Spleen (tissue), 11 donors: ENCODE data around the gene APOBEC2. TPM values are rescaled to one million over a fixed set of nuclear protein-coding genes. Genes with fewer than 3 reads are reported as not detected.

Experiments
- DNase-seq: peaks from one replicate; pipeline ENCODE4 v3.0.0-alpha.2; 2020
- H3K27ac ChIP-seq, 8 donors: fragments of 200-600 bp; sonication (generic) in 7 of 8; 1 replicate in 4 of 8; 2 replicates in 4 of 8; pipeline versions ENCODE4 v1.5.0 to v1.8.0; 2016 to 2021; ENCODE audit warnings: inconsistent platforms in 4 of 8, mild to moderate bottlenecking in 4 of 8, moderate library complexity in 1 of 8
- H3K27me3 ChIP-seq, 7 donors: fragments of 200-600 bp; sonication (generic) in 6 of 7; replicated peaks in 1 of 7; 1 replicate in 4 of 7; 2 replicates in 3 of 7; pipeline versions ENCODE4 v1.5.0 to v1.8.0; 2016 to 2021; ENCODE audit warnings: inconsistent platforms in 3 of 7, mild to moderate bottlenecking in 1 of 7
- H3K36me3 ChIP-seq, 6 donors: fragments of 200-600 bp; sonication (generic) in 5 of 6; 1 replicate in 4 of 6; 2 replicates in 2 of 6; pipeline versions ENCODE4 v1.5.0 to v1.8.0; 2016 to 2021; ENCODE audit warnings: inconsistent platforms in 2 of 6
- H3K4me1 ChIP-seq, 6 donors: fragments of 200-600 bp; sonication (generic) in 5 of 6; 1 replicate in 3 of 6; 2 replicates in 3 of 6; pipeline versions ENCODE4 v1.5.0 to v1.8.0; 2016 to 2021; ENCODE audit warnings: inconsistent platforms in 3 of 6
- H3K4me3 ChIP-seq, 8 donors: fragments of 200-600 bp; sonication (generic) in 7 of 8; 1 replicate in 4 of 8; 2 replicates in 4 of 8; pipeline versions ENCODE4 v1.5.0 to v1.8.0; 2016 to 2021; ENCODE audit warnings: inconsistent platforms in 4 of 8, mild to moderate bottlenecking in 4 of 8, moderate library complexity in 2 of 8
- H3K9me3 ChIP-seq, 8 donors: fragments of 200-600 bp; sonication (generic) in 7 of 8; 1 replicate in 4 of 8; 2 replicates in 4 of 8; pipeline versions ENCODE4 v1.5.0 to v1.8.0; 2016 to 2021; ENCODE audit warnings: inconsistent platforms in 4 of 8
- POLR2A ChIP-seq, 3 donors: fragments of 450-650 bp; IDR thresholded peaks; one replicate each; pipeline ENCODE4 v1.5.1; 2017; ENCODE audit warnings: antibody characterized with exemption in 3 of 3, mild to moderate bottlenecking in 1 of 3
- POLR2AphosphoS5 ChIP-seq, 3 donors: sonication (generic); formaldehyde crosslinking; IDR thresholded peaks; one replicate each; pipeline ENCODE4 v1.5.1; 2017; ENCODE audit warnings: antibody characterized with exemption in 3 of 3
- WGBS, 5 donors: extraction: QIAGEN DNeasy Blood & Tissue Kit in 3 of 5; methylation state at CpG; one replicate each; pipeline versions ENCODE4 v1.1.5 to v1.1.7; 2013 to 2018; 5-methylcytosine and 5-hydroxymethylcytosine counted together
- intact Hi-C: fragments of 100-400 bp; cut with DNase I; formaldehyde crosslinking; loops from one replicate; pipeline ENCODE4 v1.15.0; 2023; ENCODE audit warnings: low total_unique reads
- polyA plus RNA-seq, 3 donors: library from polyadenylated mRNA; stranded (reverse); fragments of 200-250 nt; gene quantifications; one replicate each; pipeline ENCODE4 v1.2.1, GENCODE V29; 2013
- total RNA-seq, 7 donors: library from RNA; depleted of rRNA in 3 of 7; stranded (reverse); fragments of >200 nt in 3 of 7; fragmentation: NEBNext Ultra II Directional in 4 of 7; extraction: Animal tissue kit (Norgen Biotek cat#: 25700) in 4 of 7; gene quantifications; one replicate each; pipeline versions ENCODE4 v1.1.0 to v1.2.1, GENCODE V29; 2016 to 2021
- TF ChIP-seq, protein P1 (sequence below), 11 experiments: fragments of 200-600 bp in 7 of 11; fragments of 450-650 bp in 4 of 11; sonication (generic) in 4 of 11; IDR thresholded peaks in 8 of 11; conservative IDR thresholded peaks in 3 of 11; 1 replicate in 7 of 11; 2 replicates in 4 of 11; pipeline versions ENCODE4 v1.4.0 to v1.8.0; 2016 to 2021; ENCODE audit warnings: antibody characterized with exemption in 11 of 11, inconsistent platforms in 4 of 11, mild to moderate bottlenecking in 1 of 11
- donor health status: healthy with polysubstance abuse.
- donor health status: DM: no; HTN: no; CAD: no; lungs with moderate emphysema.
- donor health status: DM: no; HTN: no; CAD: no.
- donor health status: Bipolar disorder and iron deficiency.
- donor health status: healthy.
- donor health status: DM: no; HTN: no; CAD: no.
- donor health status: DM: yes; HTN: yes; CAD: no.

The APOBEC2 gene
- total and polyA plus RNA-seq, 10 donors, result 0.23 TPM; not detected in 9

DNA sequence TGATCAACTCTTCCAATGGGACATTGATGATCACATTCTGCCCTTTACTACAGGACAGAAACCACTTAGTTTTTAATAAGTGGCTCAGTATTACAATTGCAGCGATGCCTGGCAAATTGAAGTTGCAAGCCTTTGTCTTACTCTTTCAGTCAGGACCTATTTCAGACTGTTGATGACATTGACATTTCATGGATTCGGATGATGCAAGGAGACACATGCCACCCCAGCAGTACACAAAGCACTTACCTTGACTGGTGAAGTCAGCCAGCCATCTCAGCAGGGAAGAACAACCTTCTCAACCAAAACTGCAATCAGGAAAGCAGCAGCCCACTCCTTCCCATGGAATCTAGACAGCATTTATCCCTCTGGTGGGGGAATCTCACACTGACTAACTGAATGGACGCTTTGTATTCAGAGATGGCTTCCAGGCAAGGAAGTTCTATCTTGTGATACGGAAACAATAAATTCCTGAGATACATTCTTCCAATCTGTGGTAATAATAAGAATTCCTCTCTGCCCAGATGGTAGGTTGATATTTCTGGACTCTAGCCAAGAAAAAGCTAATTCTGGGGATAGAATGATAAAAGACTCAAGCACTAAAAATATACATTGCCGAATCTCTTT lies 44.6 kb downstream of the APOBEC2 start:
- H3K4me1 ChIP-seq, result peaks cover 0 to 4% (median 0%) of the 10 kb centered on the region in 6 donors
- no peak for DNase-seq
- H3K4me3 ChIP-seq, result no peak overlapping the region
- intact Hi-C loops, result no loop called here
- peaks cover 11 to 96% (median 81%) of the 10 kb centered on the region in 6 donors for H3K36me3 ChIP-seq
- no peaks in the 10 kb centered on the region for H3K27me3 ChIP-seq
- H3K9me3 ChIP-seq, result no peaks in the 10 kb centered on the region
- 86 to 94% (median 92%) methylated on average over 5 of the region's 5 CpGs for WGBS, 5 donors
- no peak for TF ChIP-seq POLR2AphosphoS5 (IDR thresholded peaks at IDR 0.05)
- TF ChIP-seq, protein P1, sequence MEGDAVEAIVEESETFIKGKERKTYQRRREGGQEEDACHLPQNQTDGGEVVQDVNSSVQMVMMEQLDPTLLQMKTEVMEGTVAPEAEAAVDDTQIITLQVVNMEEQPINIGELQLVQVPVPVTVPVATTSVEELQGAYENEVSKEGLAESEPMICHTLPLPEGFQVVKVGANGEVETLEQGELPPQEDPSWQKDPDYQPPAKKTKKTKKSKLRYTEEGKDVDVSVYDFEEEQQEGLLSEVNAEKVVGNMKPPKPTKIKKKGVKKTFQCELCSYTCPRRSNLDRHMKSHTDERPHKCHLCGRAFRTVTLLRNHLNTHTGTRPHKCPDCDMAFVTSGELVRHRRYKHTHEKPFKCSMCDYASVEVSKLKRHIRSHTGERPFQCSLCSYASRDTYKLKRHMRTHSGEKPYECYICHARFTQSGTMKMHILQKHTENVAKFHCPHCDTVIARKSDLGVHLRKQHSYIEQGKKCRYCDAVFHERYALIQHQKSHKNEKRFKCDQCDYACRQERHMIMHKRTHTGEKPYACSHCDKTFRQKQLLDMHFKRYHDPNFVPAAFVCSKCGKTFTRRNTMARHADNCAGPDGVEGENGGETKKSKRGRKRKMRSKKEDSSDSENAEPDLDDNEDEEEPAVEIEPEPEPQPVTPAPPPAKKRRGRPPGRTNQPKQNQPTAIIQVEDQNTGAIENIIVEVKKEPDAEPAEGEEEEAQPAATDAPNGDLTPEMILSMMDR (IDR thresholded peaks at IDR 0.05 in 8 of 11, conservative IDR thresholded peaks at IDR 0.05 in 3 of 11), result no peak
- TF ChIP-seq POLR2A (IDR thresholded peaks at IDR 0.05), result no peak
- H3K27ac ChIP-seq, result no peak overlapping the region

GRCh38 chr6:41098366-41098765 lies 45.4 kb downstream of the APOBEC2 start:
- Histone ChIP-seq H3K4me1 (peaks cover 0 to 4% (median 0%) of the 10 kb centered on the region in 6 donors), H3K9me3 (no peaks in the 10 kb centered on the region), H3K36me3 (peaks cover 5 to 89% (median 73%) of the 10 kb centered on the region in 6 donors), H3K27me3 (no peaks in the 10 kb centered on the region), H3K27ac (no peak overlapping the region), H3K4me3 (no peak overlapping the region)
- DNase-seq, result no peak
- TF ChIP-seq, protein P1 (IDR thresholded peaks at IDR 0.05 in 8 of 11, conservative IDR thresholded peaks at IDR 0.05 in 3 of 11), result no peak
- TF ChIP-seq POLR2AphosphoS5 (IDR thresholded peaks at IDR 0.05) (no peak), POLR2A (IDR thresholded peaks at IDR 0.05) (no peak)
- 80 to 92% (median 89%) methylated on average over 3 of the region's 3 CpGs for WGBS, 5 donors
- intact Hi-C loops, result no loop called here

GRCh38 chr6:41100871-41101287 lies 47.9 kb downstream of the APOBEC2 start:
- intact Hi-C loops, result no loop called here
- H3K4me1 ChIP-seq, result peaks cover 0 to 4% (median 0%) of the 10 kb centered on the region in 6 donors
- no peak overlapping the region for H3K4me3 ChIP-seq
- H3K27ac ChIP-seq, result no peak overlapping the region
- 74 to 94% (median 84%) methylated on average over 14 to 42 of the region's 42 CpGs for WGBS, 5 donors
- DNase-seq, result peak; percentile 70
- no peaks in the 10 kb centered on the region for H3K9me3 ChIP-seq
- no peaks in the 10 kb centered on the region for H3K27me3 ChIP-seq
- TF ChIP-seq, protein P1 (IDR thresholded peaks at IDR 0.05 in 8 of 11, conservative IDR thresholded peaks at IDR 0.05 in 3 of 11), result no peak
- peak in 1 of 3 donors; percentile 63 for TF ChIP-seq POLR2AphosphoS5 (IDR thresholded peaks at IDR 0.05)
- peaks cover 0 to 75% (median 48%) of the 10 kb centered on the region in 6 donors for H3K36me3 ChIP-seq

GRCh38 chr6:41103847-41104246 lies 50.8 kb downstream of the APOBEC2 start:
- Histone ChIP-seq H3K27me3 (no peaks in the 10 kb centered on the region), H3K27ac (no peak overlapping the region), H3K9me3 (no peaks in the 10 kb centered on the region), H3K4me3 (no peak overlapping the region), H3K36me3 (peaks cover 0 to 46% (median 18%) of the 10 kb centered on the region in 6 donors), H3K4me1 (peaks cover 0 to 3% (median 0%) of the 10 kb centered on the region in 6 donors)
- 68 to 83% (median 83%) methylated on average over 3 of the region's 3 CpGs for WGBS, 5 donors
- DNase-seq, result no peak
- TF ChIP-seq POLR2AphosphoS5 (IDR thresholded peaks at IDR 0.05) (no peak), POLR2A (IDR thresholded peaks at IDR 0.05) (no peak)
- TF ChIP-seq, protein P1 (IDR thresholded peaks at IDR 0.05 in 8 of 11, conservative IDR thresholded peaks at IDR 0.05 in 3 of 11), result no peak
- intact Hi-C loops, result no loop called here
